SJCRH30 (cell line): Measurements from ENCODE around the gene BTG2. TPM values are rescaled to one million over a fixed set of nuclear protein-coding genes. Genes with fewer than 3 reads are reported as not detected.
A peak's percentile ranks its signal among the peaks of the same experiment; 100 is the strongest.

ENCODE experiments used
- DNase-seq, 2 experiments: peaks; one replicate each; pipeline ENCODE4 v3.0.0-alpha.2; 2015 to 2020
- H3K27ac ChIP-seq: fragments of 250-450 bp; sonication (Bioruptor Pico); 2 replicates; pipeline ENCODE4 v1.5.1; 2020; ENCODE audit warnings: mild to moderate bottlenecking, moderate library complexity
- H3K27me3 ChIP-seq: fragments of 250-450 bp; sonication (Bioruptor Pico); 2 replicates; pipeline ENCODE4 v1.5.1; 2020; ENCODE audit warnings: mild to moderate bottlenecking, moderate library complexity
- H3K36me3 ChIP-seq: fragments of 250-450 bp; sonication (Bioruptor Pico); 2 replicates; pipeline ENCODE4 v1.5.1; 2020; ENCODE audit warnings: mild to moderate bottlenecking, moderate library complexity
- H3K4me1 ChIP-seq: fragments of 250-450 bp; sonication (Bioruptor Pico); 2 replicates; pipeline ENCODE4 v1.5.1; 2020; ENCODE audit warnings: mild to moderate bottlenecking, moderate library complexity
- H3K4me3 ChIP-seq: fragments of 250-450 bp; sonication (Bioruptor Pico); 2 replicates; pipeline ENCODE4 v1.5.1; 2020; ENCODE audit warnings: mild to moderate bottlenecking, moderate library complexity
- H3K9me3 ChIP-seq: fragments of 250-450 bp; sonication (Bioruptor Pico); replicated peaks from 2 replicates; pipeline ENCODE4 v1.5.1; 2020; ENCODE audit warnings: mild to moderate bottlenecking, moderate library complexity
- total RNA-seq: library from RNA; depleted of rRNA; stranded (reverse); fragments of >200 nt; shearing (Covaris generic); gene quantifications from 2 replicates; pipeline ENCODE4 v1.2.3, GENCODE V29; 2014

BTG2 gene
- total RNA-seq, 1 experiment from 2014 or later = 63.1 TPM

GRCh38 chr1:203325418-203326091 is 20.2 kb downstream of the BTG2 start:
- Histone ChIP-seq H3K4me3 (peak overlapping the region; percentile 35), H3K4me1 (peaks cover 67% of the 10 kb centered on the region), H3K27ac (peak overlapping the region; percentile 51), H3K36me3 (no peaks in the 10 kb centered on the region), H3K9me3 (no peaks in the 10 kb centered on the region), H3K27me3 (no peaks in the 10 kb centered on the region)
- DNase-seq = peak; percentile 89 to 95

DNA sequence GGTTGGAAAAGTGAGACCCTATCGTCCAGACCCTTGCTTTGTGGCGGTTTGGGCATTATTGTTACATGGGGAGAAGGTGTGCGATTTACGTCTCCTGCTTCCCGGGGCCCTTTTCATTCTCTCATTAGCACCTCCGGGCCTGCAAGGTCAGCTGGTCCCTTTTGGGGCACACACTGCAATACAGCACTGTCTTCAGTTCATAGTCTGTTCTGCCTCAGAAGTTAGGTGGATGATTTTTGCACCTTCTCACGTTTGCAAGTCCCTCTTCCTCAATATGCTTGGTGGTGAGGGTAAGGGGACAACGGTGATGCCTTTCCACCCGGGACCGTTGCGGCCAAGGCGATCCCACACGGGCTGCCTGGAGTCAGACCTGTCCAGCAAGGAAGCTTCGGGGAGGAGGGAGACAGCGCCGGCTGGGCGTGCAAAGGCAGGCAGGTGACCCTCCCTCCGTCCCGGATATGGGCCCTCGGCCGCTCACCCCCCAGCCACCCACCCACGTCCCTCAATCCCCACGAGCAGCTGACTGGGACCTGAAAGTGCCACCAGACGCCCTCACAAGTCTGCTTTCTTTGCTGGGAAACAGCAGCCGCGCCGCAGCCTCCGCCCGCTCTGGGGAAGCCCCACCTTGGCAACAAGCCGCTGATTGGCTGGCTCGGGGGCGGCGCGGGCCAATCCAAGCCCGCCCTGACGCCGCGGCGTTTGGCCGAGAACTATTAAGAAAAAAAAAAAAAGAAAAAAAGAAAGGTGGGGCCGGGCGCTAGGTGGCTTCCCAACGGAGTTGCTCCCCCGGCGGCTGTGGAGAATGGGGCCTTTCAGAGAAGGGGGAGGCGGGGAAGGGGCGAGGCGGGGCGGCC is 21.7 kb downstream of the BTG2 start:
- H3K36me3 ChIP-seq = no peaks in the 10 kb centered on the region
- H3K9me3 ChIP-seq = no peaks in the 10 kb centered on the region
- H3K4me1 ChIP-seq = peaks cover 53% of the 10 kb centered on the region
- H3K27ac ChIP-seq = peak overlapping the region; percentile 70
- H3K4me3 ChIP-seq = peak overlapping the region; percentile 54
- no peaks in the 10 kb centered on the region for H3K27me3 ChIP-seq
- DNase-seq = peak; percentile 94 to 96

DNA sequence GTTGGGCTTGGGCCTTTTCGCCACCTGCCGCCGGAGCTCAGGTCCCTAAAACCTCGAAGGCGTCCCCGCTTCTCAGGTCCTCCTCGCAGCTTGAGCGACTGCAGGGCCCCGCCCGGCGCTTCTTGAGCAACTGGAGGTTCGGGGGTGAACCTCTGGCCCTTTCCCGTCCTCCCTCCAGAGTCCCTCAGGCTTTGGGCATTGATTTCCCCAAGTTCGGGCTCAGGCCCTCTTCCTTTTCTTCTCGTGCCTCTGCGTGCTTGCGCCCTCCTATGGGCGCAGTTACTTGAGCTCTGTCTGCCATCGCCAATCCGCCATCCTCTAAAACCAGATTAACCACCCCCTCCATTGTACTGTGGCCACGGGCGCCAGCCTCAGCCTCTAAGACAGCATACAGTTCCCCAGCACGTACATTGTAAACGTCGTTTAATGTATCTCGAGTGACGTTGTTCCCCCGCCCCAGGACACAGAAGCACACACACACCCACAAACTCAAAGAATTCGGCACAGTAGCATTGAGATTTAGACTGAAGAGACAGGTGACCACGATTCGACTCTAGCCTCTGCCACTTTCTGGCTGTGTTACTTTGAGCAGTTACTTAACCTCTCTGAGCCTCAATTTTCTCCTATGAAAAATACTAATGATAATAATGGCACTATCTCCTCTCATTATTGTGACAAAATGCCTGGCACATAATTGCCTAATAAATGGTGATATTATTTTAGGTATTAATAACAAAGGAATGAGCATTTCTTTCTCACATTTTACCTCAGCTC is 22.6 kb downstream of the BTG2 start:
- peak overlapping the region; percentile 70 for H3K27ac ChIP-seq
- DNase-seq = no peak
- H3K36me3 ChIP-seq = no peaks in the 10 kb centered on the region
- H3K27me3 ChIP-seq = no peaks in the 10 kb centered on the region
- no peaks in the 10 kb centered on the region for H3K9me3 ChIP-seq
- H3K4me3 ChIP-seq = peak overlapping the region; percentile 54
- H3K4me1 ChIP-seq = peaks cover 45% of the 10 kb centered on the region

DNA sequence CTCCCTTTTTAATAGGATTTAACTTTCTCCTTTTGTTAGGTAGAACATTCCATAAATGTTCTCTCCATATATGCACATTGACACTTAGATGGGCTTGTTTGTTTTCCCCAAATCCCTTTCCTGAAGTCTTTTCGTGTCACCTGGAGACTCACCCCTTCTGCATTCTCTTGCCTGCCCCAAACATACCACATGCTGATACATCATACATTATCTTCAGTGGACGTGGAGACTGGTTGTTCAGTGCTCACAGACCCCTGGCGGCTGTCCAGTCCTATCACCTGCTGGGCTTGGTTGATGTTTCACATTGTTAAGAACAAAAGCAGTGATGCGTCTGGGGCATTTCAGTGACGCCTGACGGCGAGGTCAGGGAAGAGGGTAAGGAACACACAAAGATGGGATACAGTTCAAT is 23.4 kb downstream of the BTG2 start:
- Histone ChIP-seq H3K36me3 (no peaks in the 10 kb centered on the region), H3K4me1 (peaks cover 36% of the 10 kb centered on the region), H3K27me3 (no peaks in the 10 kb centered on the region), H3K4me3 (no peak overlapping the region), H3K27ac (no peak overlapping the region), H3K9me3 (no peaks in the 10 kb centered on the region)
- peak; percentile 57 to 70 for DNase-seq

DNA sequence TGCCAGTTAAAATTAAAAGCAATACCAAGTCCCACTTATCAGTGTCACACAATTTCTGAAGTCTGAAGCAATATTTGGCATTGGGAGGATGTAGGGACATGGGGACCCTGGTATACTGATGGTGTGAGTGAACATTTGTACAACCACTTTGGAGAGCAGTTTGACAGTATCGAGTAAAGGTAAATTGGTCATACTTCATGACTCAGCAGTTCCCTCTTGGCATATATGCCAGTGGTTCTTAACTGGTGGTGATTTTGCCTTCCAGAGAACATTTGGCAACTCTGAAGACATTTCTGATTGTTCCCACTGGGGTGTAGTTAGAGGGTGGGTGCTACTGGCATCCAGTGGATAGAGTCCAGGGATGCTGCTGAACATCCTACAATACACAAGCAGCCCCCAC is 25.9 kb downstream of the BTG2 start:
- Histone ChIP-seq H3K4me3 (no peak overlapping the region), H3K27me3 (no peaks in the 10 kb centered on the region), H3K36me3 (no peaks in the 10 kb centered on the region), H3K27ac (no peak overlapping the region), H3K9me3 (no peaks in the 10 kb centered on the region), H3K4me1 (peaks cover 15% of the 10 kb centered on the region)
- DNase-seq = no peak

- no peak for DNase-seq
- Histone ChIP-seq H3K4me3 (no peak overlapping the region), H3K9me3 (no peaks in the 10 kb centered on the region), H3K27ac (no peak overlapping the region), H3K27me3 (peaks cover under 1% of the 10 kb centered on the region; the same call in 1 of the 2 replicates), H3K36me3 (no peaks in the 10 kb centered on the region), H3K4me1 (no peaks in the 10 kb centered on the region)
Observed at GRCh38 chr1:203335503-203335902, 30.2 kb downstream of the BTG2 start.

DNA sequence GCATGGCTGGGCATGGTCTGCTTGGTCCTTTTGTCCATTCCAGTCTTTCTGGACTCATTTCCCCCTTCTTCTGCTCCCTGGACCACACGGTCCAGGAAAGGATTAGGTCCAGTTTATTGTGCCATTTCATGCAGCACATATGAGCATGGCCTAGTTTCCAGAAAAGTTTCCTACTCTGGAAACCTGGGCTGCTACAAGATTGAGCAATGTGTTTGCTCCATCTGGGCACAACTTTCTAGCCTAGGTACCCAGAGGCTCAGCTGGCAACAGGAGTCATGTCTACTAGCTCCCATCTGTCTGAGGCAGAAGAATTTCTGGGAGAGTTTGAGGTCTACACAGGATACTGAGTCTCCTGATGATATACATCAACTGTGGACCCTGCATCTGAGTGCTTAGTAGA is 30.8 kb downstream of the BTG2 start:
- H3K4me1 ChIP-seq = no peaks in the 10 kb centered on the region
- H3K27ac ChIP-seq = no peak overlapping the region
- no peak for DNase-seq
- no peaks in the 10 kb centered on the region for H3K36me3 ChIP-seq
- H3K4me3 ChIP-seq = no peak overlapping the region
- peaks cover 5% of the 10 kb centered on the region; the same call in 1 of the 2 replicates for H3K27me3 ChIP-seq
- H3K9me3 ChIP-seq = no peaks in the 10 kb centered on the region

- no peaks in the 10 kb centered on the region for H3K4me1 ChIP-seq
- peaks cover 5% of the 10 kb centered on the region; the same call in 1 of the 2 replicates for H3K27me3 ChIP-seq
- no peaks in the 10 kb centered on the region for H3K9me3 ChIP-seq
- H3K4me3 ChIP-seq = no peak overlapping the region
- H3K36me3 ChIP-seq = no peaks in the 10 kb centered on the region
- no peak overlapping the region for H3K27ac ChIP-seq
- peak; percentile 73 to 88 for DNase-seq
Observed at GRCh38 chr1:203338335-203339036, 33.2 kb downstream of the BTG2 start.

DNA sequence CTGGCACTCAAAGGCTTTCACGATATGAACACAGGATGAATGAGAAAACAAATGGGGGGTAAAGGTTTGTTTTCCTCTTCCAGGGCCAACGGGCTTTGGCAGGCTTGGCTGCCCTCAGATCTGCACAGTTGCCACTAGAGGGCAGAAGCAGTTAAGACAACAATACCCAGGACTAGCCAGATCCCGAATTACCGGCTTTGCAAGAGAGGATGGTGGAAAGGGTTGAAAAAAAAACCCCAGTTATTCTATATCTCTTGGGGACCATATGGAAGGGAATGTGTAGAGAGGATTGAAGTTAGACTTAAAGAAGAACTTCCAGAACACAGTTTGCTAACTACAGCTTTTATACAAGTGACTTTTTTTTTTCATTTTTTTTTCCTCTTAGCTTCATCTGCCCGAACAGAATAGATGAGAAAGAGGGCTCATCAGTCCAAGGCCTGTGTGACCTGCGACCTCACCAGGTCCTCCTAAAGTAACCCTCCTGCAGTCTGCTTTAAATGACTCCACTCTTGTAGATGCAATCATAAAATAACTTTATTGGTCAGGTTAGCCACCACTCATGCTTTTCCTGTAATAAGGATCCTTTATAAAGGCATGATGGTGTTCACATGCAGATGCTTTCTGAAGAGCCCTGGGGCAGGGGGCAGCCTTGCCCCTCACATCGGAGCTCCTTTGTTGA is 34.9 kb downstream of the BTG2 start:
- Histone ChIP-seq H3K4me3 (no peak overlapping the region), H3K27ac (no peak overlapping the region), H3K36me3 (no peaks in the 10 kb centered on the region), H3K9me3 (no peaks in the 10 kb centered on the region), H3K27me3 (peaks cover 5% of the 10 kb centered on the region; the same call in 1 of the 2 replicates), H3K4me1 (no peaks in the 10 kb centered on the region)
- DNase-seq = peak; percentile 79 to 92

DNA sequence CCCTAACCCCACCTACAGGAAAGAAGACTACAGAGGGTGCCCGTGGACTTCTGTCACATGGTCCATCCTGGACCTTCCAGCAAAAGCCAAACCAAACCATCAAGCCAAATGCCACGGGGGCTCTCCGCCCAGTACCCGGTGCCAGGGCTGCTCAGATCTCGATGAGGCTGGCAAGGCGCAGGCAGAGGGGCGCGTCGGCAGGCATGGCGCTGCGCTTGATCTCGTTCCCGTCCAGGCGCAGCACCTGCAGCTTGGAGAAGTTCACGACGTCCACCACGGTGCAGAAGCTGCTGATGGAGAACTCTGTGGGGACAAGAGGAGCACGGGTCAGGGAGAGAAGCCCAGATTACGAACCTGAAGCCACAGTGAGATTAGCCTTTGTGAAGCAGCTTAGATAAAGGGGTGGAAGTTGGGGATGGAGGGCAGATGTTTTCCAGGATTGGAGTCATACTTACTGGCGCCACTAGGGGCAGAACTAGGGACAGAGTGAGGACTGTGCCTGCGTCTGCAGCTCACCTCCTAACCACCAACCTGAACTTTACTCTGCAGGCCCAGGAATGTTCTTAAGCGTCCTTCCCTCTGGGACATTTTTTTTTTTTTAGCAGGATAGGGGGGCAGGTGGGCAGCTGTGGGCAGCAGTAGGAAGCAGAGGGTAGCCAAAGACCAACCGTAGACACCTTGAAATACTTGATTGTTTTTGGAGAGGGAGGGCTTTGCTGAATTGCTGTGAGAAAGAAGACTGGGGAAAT is 37.0 kb downstream of the BTG2 start:
- Histone ChIP-seq H3K27me3 (peaks cover 5% of the 10 kb centered on the region; the same call in 1 of the 2 replicates), H3K9me3 (no peaks in the 10 kb centered on the region), H3K36me3 (no peaks in the 10 kb centered on the region), H3K4me3 (no peak overlapping the region), H3K4me1 (no peaks in the 10 kb centered on the region), H3K27ac (no peak overlapping the region)
- peak; percentile 49 to 72 for DNase-seq

DNA sequence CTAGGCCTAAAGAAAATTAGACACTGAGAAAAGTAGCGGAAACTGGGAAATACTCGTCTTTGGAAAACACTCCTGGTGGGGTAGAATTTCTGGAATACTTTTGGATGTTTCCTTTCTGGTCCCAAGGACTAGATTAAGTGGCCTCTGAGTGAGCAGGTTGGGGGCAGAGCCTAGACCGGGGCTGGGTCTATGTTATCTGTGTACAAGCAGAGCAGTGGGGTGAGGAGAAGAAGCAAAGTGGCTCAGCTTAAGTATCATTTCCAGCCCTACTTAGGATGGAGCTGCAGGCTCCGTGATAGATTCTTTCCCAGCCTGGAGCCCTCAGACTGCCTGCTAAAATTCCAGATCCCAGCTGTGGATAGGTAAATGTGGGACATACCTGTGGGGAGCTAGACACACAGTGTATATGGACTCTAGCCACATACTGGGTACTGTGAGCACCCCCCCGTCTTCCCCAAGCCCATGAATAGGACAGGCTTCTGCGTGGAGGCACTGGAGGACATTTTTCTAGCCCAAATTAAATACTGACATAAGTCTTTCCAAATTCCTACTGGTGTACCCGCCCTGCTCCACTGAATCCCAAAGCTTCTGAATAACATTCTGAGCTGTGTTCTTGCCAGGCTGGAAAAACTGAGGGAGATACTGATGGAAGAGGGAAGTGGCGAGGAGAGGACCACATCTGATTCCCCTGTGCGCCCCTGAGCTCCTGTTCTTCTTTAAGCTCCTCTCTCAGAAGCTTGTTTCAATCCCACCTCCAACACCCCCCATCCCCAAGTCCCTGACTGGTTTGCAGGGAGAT is 38.8 kb downstream of the BTG2 start:
- H3K27ac ChIP-seq = no peak overlapping the region
- H3K36me3 ChIP-seq = no peaks in the 10 kb centered on the region
- H3K4me3 ChIP-seq = no peak overlapping the region
- H3K9me3 ChIP-seq = no peaks in the 10 kb centered on the region
- no peaks in the 10 kb centered on the region for H3K4me1 ChIP-seq
- H3K27me3 ChIP-seq = peaks cover 5% of the 10 kb centered on the region; the same call in 1 of the 2 replicates
- DNase-seq = no peak

DNA sequence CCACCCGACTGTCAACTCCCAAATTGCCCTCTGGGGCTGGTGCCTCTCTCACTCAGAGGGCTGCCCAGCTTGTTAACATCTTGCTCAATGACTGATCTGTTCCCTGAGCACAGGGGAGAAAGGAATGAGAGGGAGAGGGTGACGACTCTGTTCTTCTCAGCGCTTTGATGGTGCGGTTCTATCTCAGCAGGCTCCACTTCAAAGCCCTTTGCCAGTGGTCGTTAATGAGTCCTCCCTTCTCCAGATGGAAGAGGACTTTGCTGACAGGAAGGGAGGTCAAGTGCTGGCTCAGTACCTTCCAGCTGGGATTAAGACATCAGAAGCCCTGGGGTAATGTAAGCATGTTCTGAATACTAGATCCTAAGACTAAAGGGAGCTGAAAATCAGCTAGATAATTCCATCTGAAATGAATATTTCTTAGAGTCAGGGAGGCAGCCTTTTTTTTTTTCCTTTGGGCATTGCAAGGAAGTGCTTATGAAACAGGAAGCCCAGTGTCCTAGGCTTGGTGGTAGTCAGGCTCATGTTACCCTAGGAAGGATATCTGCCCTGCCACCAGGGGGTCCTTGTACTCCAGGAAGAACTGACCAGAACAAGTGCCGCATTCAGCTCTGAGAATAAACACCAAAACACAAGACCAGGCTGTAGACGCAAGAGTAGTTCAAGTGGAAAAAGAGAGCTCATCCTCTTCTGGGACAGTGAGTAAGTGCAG is 40.9 kb downstream of the BTG2 start:
- H3K4me1 ChIP-seq = no peaks in the 10 kb centered on the region
- H3K36me3 ChIP-seq = no peaks in the 10 kb centered on the region
- H3K4me3 ChIP-seq = no peak overlapping the region
- H3K27me3 ChIP-seq = no peaks in the 10 kb centered on the region
- H3K27ac ChIP-seq = no peak overlapping the region
- H3K9me3 ChIP-seq = no peaks in the 10 kb centered on the region
- DNase-seq = peak in 1 of 2 experiments; percentile 37
